ENCODE results near the gene C20orf144.

C20orf144 gene

GRCh38 chr20:33667676-33668465, 5.7 kb downstream of the C20orf144 start:
- TF ChIP-seq RAD21 (IDR thresholded peaks at IDR 0.05; ENCODE audit: low read depth) (peak; percentile 24; the same call in 1 of the 2 replicates), EGR1 (IDR thresholded peaks at IDR 0.05) (no peak)

DNA sequence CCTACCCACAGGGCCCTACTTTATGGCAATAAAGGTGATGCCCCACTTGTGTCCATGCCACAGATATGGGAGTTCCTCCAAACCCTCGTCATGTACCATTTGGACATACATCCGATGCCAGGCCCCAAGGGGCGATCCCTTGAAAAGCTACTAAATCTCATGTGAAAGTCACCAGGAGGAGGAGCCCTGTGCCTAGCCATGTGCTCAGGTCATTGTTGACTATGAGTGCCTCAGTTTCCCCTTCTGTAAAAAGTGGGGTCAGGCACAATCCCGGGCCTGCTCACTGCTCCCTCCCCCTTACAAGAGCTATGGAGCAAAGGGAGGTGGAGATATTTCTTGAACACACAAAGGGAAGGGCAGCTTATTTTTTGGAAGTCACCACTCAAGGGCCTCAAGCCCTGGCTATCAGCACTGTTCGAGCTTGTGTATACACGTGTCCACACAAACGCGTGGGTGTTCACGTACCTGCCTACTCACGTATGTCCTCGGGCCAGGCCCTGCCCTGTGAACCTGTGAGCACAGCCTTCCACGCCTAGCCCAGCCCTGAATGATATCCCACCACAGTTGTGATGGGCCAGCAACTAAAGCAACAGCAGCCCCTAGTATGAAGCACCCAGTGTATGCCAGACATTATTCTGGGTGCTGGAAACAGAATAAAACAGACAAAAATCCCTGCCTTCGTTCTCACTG, 6.5 kb downstream of the C20orf144 start:
- TF ChIP-seq ZBTB7A (IDR thresholded peaks at IDR 0.05; ENCODE audit: low read depth) = no peak
- TF ChIP-seq EGR1 (IDR thresholded peaks at IDR 0.05) = no peak
- TF ChIP-seq YY1 (IDR thresholded peaks at IDR 0.05; ENCODE audit: low read depth) = no peak
- no peak for TF ChIP-seq CEBPB (IDR thresholded peaks at IDR 0.05)
- TF ChIP-seq RAD21 (IDR thresholded peaks at IDR 0.05; ENCODE audit: low read depth) = no peak
- TF ChIP-seq CREB1 (IDR thresholded peaks at IDR 0.05; ENCODE audit: low read depth) = no peak
- TF ChIP-seq EP300 (IDR thresholded peaks at IDR 0.05; ENCODE audit: borderline replicate concordance) = no peak
- TF ChIP-seq TAF1 (IDR thresholded peaks at IDR 0.05; ENCODE audit: low read depth) = no peak
- no peak for TF ChIP-seq MAX (IDR thresholded peaks at IDR 0.05)
- TF ChIP-seq, protein P1, sequence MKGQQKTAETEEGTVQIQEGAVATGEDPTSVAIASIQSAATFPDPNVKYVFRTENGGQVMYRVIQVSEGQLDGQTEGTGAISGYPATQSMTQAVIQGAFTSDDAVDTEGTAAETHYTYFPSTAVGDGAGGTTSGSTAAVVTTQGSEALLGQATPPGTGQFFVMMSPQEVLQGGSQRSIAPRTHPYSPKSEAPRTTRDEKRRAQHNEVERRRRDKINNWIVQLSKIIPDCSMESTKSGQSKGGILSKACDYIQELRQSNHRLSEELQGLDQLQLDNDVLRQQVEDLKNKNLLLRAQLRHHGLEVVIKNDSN (IDR thresholded peaks at IDR 0.05) = no peak
- no peak for TF ChIP-seq NFIC (IDR thresholded peaks at IDR 0.05)
- TF ChIP-seq, protein P2, sequence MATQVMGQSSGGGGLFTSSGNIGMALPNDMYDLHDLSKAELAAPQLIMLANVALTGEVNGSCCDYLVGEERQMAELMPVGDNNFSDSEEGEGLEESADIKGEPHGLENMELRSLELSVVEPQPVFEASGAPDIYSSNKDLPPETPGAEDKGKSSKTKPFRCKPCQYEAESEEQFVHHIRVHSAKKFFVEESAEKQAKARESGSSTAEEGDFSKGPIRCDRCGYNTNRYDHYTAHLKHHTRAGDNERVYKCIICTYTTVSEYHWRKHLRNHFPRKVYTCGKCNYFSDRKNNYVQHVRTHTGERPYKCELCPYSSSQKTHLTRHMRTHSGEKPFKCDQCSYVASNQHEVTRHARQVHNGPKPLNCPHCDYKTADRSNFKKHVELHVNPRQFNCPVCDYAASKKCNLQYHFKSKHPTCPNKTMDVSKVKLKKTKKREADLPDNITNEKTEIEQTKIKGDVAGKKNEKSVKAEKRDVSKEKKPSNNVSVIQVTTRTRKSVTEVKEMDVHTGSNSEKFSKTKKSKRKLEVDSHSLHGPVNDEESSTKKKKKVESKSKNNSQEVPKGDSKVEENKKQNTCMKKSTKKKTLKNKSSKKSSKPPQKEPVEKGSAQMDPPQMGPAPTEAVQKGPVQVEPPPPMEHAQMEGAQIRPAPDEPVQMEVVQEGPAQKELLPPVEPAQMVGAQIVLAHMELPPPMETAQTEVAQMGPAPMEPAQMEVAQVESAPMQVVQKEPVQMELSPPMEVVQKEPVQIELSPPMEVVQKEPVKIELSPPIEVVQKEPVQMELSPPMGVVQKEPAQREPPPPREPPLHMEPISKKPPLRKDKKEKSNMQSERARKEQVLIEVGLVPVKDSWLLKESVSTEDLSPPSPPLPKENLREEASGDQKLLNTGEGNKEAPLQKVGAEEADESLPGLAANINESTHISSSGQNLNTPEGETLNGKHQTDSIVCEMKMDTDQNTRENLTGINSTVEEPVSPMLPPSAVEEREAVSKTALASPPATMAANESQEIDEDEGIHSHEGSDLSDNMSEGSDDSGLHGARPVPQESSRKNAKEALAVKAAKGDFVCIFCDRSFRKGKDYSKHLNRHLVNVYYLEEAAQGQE (IDR thresholded peaks at IDR 0.05; ENCODE audit: low read depth) = no peak

- no peak for TF ChIP-seq RAD21 (IDR thresholded peaks at IDR 0.05; ENCODE audit: low read depth)
- no peak for TF ChIP-seq EGR1 (IDR thresholded peaks at IDR 0.05)
Observed at GRCh38 chr20:33669224-33669623, 7.1 kb downstream of the C20orf144 start.

DNA sequence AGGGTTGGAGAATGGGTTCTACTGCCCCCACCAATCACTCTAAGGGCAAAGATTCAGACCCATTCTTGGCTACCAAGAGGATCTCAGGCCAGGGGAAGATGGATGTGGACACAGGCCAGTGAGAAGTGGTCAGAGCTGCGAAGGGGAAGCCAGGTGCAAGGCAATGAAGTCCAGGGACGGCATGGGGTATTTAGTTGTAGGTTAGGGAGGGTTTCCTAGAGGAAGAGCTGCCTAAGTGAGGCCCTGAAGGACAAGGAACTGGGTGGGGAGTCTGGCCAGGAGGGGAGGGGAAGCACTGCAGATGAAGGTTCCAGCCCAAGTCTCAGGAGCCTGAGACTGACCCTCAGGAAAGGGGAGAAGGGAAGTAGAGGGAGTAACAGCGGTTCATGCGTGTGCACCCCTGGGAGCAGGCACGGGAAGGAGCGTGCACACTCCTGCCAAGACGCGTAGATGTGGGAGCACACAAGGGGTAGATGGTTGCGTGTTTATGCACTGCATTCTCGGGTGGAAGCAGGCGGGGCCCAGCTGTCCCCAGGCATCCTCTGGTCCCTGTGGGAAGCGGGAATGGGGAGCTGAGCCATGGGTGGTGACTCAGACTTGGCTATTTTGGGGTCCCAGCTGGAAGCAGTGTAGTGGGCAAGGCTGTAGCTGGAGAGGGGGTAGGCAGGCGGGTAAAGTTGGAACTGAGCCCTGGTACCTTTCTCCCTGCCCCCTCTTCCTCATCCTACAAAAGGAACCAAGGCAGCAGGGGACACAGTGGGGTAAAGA, 7.9 kb downstream of the C20orf144 start:
- TF ChIP-seq RAD21 (IDR thresholded peaks at IDR 0.05; ENCODE audit: low read depth) (no peak), MAX (IDR thresholded peaks at IDR 0.05) (no peak), FOXM1 (IDR thresholded peaks at IDR 0.05; ENCODE audit: borderline replicate concordance, low read depth) (no peak), CREB1 (IDR thresholded peaks at IDR 0.05; ENCODE audit: low read depth) (no peak), CEBPB (IDR thresholded peaks at IDR 0.05) (no peak), EP300 (IDR thresholded peaks at IDR 0.05; ENCODE audit: borderline replicate concordance) (no peak), TAF1 (IDR thresholded peaks at IDR 0.05; ENCODE audit: low read depth) (no peak), TCF12 (IDR thresholded peaks at IDR 0.05; ENCODE audit: low read depth) (no peak), ZBTB7A (IDR thresholded peaks at IDR 0.05; ENCODE audit: low read depth) (no peak), EGR1 (IDR thresholded peaks at IDR 0.05) (no peak), TEAD4 (IDR thresholded peaks at IDR 0.05) (no peak)
- TF ChIP-seq, protein P2 (IDR thresholded peaks at IDR 0.05; ENCODE audit: low read depth) = no peak

GRCh38 chr20:33670715-33671499, 8.8 kb downstream of the C20orf144 start:
- TF ChIP-seq TAF1 (IDR thresholded peaks at IDR 0.05; ENCODE audit: low read depth) (no peak), YY1 (IDR thresholded peaks at IDR 0.05; ENCODE audit: low read depth) (no peak), CEBPB (IDR thresholded peaks at IDR 0.05) (no peak), EGR1 (IDR thresholded peaks at IDR 0.05) (no peak)

All from Ishikawa (cell line).